Measurements from ENCODE around the gene CCDC194.

Gene CCDC194

GRCh38 chr19:17389957-17390664 is 3.9 kb downstream of the CCDC194 start:
- POLR2A ChIA-PET, result no interaction called here
- TF ChIP-seq ZNF580 (tag by site-specific recombination; IDR thresholded peaks at IDR 0.05), result 0 out of 2 replicates have a peak, but pooled peaks have one; percentile 28
- no peak for TF ChIP-seq ZNF621 (tag by site-specific recombination; IDR thresholded peaks at IDR 0.05)
- peak overlapping the region; percentile 36 for H3K4me3 ChIP-seq (ENCODE audit: low read depth, low read length)
- peaks cover 3% of the 10 kb centered on the region; the same call in 1 of the 2 replicates for H3K4me1 ChIP-seq (ENCODE audit: control insufficient read depth, insufficient read depth, low read length)
- CTCF ChIA-PET, result interaction anchor here (0.6 to 3.6 kb wide), 18 partner anchors 9 to 433 kb away, joined by 3 to 15 read pairs (median 5); partner anchors contain the start of gene BST2
- H3K36me3 ChIP-seq (ENCODE audit: control insufficient read depth in 2 of 2, insufficient read depth in 1 of 2, low read length in 2 of 2), result no peaks in the 10 kb centered on the region
- no peaks in the 10 kb centered on the region for H3K9me3 ChIP-seq (ENCODE audit: control insufficient read depth, insufficient read depth, low read depth, low read length)
- H3K27ac ChIP-seq (ENCODE audit: extremely low read depth, low read depth, low read length), result no peak overlapping the region

- ChIA-PET CTCF (interaction anchor here (0.6 to 3.6 kb wide), 13 partner anchors 9 to 378 kb away, joined by 3 to 15 read pairs (median 6); no protein-coding TSS in a partner anchor), POLR2A (no interaction called here)
- TF ChIP-seq SETDB1 (IDR thresholded peaks at IDR 0.05; ENCODE audit: insufficient read length, low read length) (peak; percentile 78), ZNF404 (tag by site-specific recombination; IDR thresholded peaks at IDR 0.05) (no peak), ZNF423 (tag by site-specific recombination; IDR thresholded peaks at IDR 0.05) (no peak), ZNF76 (tag by site-specific recombination; IDR thresholded peaks at IDR 0.05; ENCODE audit: borderline replicate concordance, low read depth) (no peak), ZNF513 (tag by site-specific recombination; IDR thresholded peaks at IDR 0.05) (no peak), ZNF302 (tag by site-specific recombination; IDR thresholded peaks at IDR 0.05; ENCODE audit: low read depth) (no peak), CTCF (tag by site-specific recombination; IDR thresholded peaks at IDR 0.05) (no peak), GLI2 (tag by site-specific recombination; IDR thresholded peaks at IDR 0.05; ENCODE audit: borderline replicate concordance, low read depth) (no peak), ZNF274 (IDR thresholded peaks at IDR 0.05; ENCODE audit: low read length) (no peak), ZNF274 (tag by site-specific recombination; IDR thresholded peaks at IDR 0.05; ENCODE audit: borderline replicate concordance) (no peak)
- no peak overlapping the region for H3K27ac ChIP-seq (ENCODE audit: extremely low read depth, low read depth, low read length)
- peaks cover 3% of the 10 kb centered on the region; the same call in 1 of the 2 replicates for H3K4me1 ChIP-seq (ENCODE audit: control insufficient read depth, insufficient read depth, low read length)
- no peaks in the 10 kb centered on the region for H3K36me3 ChIP-seq (ENCODE audit: control insufficient read depth in 2 of 2, insufficient read depth in 1 of 2, low read length in 2 of 2)
- H3K9me3 ChIP-seq (ENCODE audit: control insufficient read depth, insufficient read depth, low read depth, low read length), result no peaks in the 10 kb centered on the region
- no peak overlapping the region for H3K4me3 ChIP-seq (ENCODE audit: low read depth, low read length)
Observed at GRCh38 chr19:17389288-17389687, 4.7 kb downstream of the CCDC194 start.

GRCh38 chr19:17385878-17386611 is 8.0 kb downstream of the CCDC194 start:
- Histone ChIP-seq H3K36me3 (ENCODE audit: control insufficient read depth in 2 of 2, insufficient read depth in 1 of 2, low read length in 2 of 2) (no peaks in the 10 kb centered on the region), H3K9me3 (ENCODE audit: control insufficient read depth, insufficient read depth, low read depth, low read length) (no peaks in the 10 kb centered on the region), H3K4me1 (ENCODE audit: control insufficient read depth, insufficient read depth, low read length) (no peaks in the 10 kb centered on the region), H3K27ac (ENCODE audit: extremely low read depth, low read depth, low read length) (no peak overlapping the region), H3K4me3 (ENCODE audit: low read depth, low read length) (no peak overlapping the region)
- CTCF ChIA-PET, result interaction anchor here (0.6 to 2.3 kb wide), 36 partner anchors 8 to 685 kb away, joined by 3 to 17 read pairs (median 4); partner anchors contain the start of gene MRPL34
- POLR2A ChIA-PET, result interaction anchor here (0.5 to 0.6 kb wide), 2 partner anchors 26 to 473 kb away, joined by 4 to 5 read pairs; no protein-coding TSS in a partner anchor
- no peak for TF ChIP-seq ZNF580 (tag by site-specific recombination; IDR thresholded peaks at IDR 0.05)
- 0 out of 2 replicates have a peak, but pooled peaks have one; percentile 31 for TF ChIP-seq KLF8 (tag by site-specific recombination; IDR thresholded peaks at IDR 0.05)
- no peak for TF ChIP-seq ZNF350 (tag by site-specific recombination; IDR thresholded peaks at IDR 0.05)
- TF ChIP-seq ZNF530 (tag by site-specific recombination; IDR thresholded peaks at IDR 0.05; ENCODE audit: low read depth), result no peak
- no peak for TF ChIP-seq ZNF621 (tag by site-specific recombination; IDR thresholded peaks at IDR 0.05)
- TF ChIP-seq PATZ1 (tag by site-specific recombination; IDR thresholded peaks at IDR 0.05), result 0 out of 2 replicates have a peak, but pooled peaks have one; percentile 20
- 0 out of 2 replicates have a peak, but pooled peaks have one; percentile 10 for TF ChIP-seq ZNF10 (tag by site-specific recombination; IDR thresholded peaks at IDR 0.05)
- no peak for TF ChIP-seq ZNF488 (tag by site-specific recombination; IDR thresholded peaks at IDR 0.05)
- TF ChIP-seq ZNF654 (tag by site-specific recombination; IDR thresholded peaks at IDR 0.05; ENCODE audit: low read depth), result peak; percentile 66
- TF ChIP-seq ZSCAN30 (tag by site-specific recombination; IDR thresholded peaks at IDR 0.05), result 0 out of 2 replicates have a peak, but pooled peaks have one; percentile 31
- no peak for TF ChIP-seq ZNF830 (tag by site-specific recombination; IDR thresholded peaks at IDR 0.05; ENCODE audit: low read depth)
